ENCODE measurements around the gene SNRPD2. TPM values are rescaled to one million over a fixed set of nuclear protein-coding genes. Genes with fewer than 3 reads are reported as not detected.
A peak's percentile ranks its signal among the peaks of the same experiment; 100 is the strongest.
"Not testable (repeated sequence)": the region's sequence is repeated elsewhere in the genome, so short reads cannot be mapped to it uniquely, and the experiment has no call there.

The SNRPD2 gene
- total RNA-seq, 1 donor from 2014 or later: 507 TPM

- peaks cover 25% of the 10 kb centered on the region for H3K4me1 Mint-ChIP-seq
- peak overlapping the region; percentile 93 for H3K27ac Mint-ChIP-seq
- no peak for TF ChIP-seq CTCF (IDR thresholded peaks at IDR 0.05)
- DNase-seq (no peak), ATAC-seq (ENCODE audit: low read depth) (no peak)
- ChIA-PET CTCF (interaction anchor here (0.9 to 2.2 kb wide), 2 partner anchors 37 to 39 kb away, joined by 4 to 9 read pairs; partner anchors contain the start of genes QPCTL and SIX5), POLR2A (interaction anchor here (0.9 to 3.3 kb wide), 10 partner anchors 12 to 146 kb away, joined by 3 to 59 read pairs (median 8); partner anchors contain the start of genes OPA3, QPCTL, SIX5 and SNRPD2)
- intact Hi-C loops (cut with micrococcal nuclease): loop anchor here (1.0 to 2.0 kb wide), 6 partner anchors 13 to 157 kb away; partner anchors contain the start of genes DMWD, IRF2BP1 and QPCTL
- H3K36me3 Mint-ChIP-seq (ENCODE audit: low read depth): peaks cover 22% of the 10 kb centered on the region
- H3K9me3 Mint-ChIP-seq: no peaks in the 10 kb centered on the region
- peak overlapping the region; percentile 95 for H3K4me3 Mint-ChIP-seq
- H3K27me3 Mint-ChIP-seq: no peaks in the 10 kb centered on the region
Measured at GRCh38 chr19:45729800-45730290, 38.1 kb upstream of the SNRPD2 start.

DNA sequence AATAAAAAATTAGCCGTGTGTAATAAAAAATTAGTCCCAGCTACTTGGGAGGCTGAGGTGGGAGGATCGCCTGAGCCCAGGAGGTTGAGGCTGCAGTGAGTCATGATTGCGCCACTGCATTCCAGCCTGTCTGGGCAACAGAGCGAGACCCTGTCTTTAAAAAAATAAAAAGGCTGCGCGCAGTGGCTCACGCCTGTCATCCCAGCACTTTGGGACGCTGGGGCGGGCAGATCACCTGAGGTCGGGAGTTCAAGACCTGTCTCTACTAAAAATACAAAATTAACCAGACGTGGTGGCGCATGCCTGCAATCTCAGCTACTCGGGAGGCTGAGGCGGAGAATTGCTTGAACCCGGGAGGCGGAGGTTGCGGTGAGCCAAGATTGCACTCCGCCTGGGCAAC lies 36.9 kb upstream of the SNRPD2 start:
- H3K27me3 Mint-ChIP-seq; DNase-seq; ATAC-seq (ENCODE audit: low read depth); H3K4me3 Mint-ChIP-seq; CTCF ChIA-PET; intact Hi-C loops (cut with micrococcal nuclease); H3K9me3 Mint-ChIP-seq; H3K27ac Mint-ChIP-seq: not testable (repeated sequence)
- POLR2A ChIA-PET: interaction anchor here (3.3 kb wide), 1 partner anchor 11 kb away, joined by 59 read pairs; no protein-coding TSS in a partner anchor
- peaks cover 29% of the 10 kb centered on the region for H3K36me3 Mint-ChIP-seq (ENCODE audit: low read depth)
- H3K4me1 Mint-ChIP-seq: peaks cover 25% of the 10 kb centered on the region

- POLR2A ChIA-PET: interaction anchor here (0.8 to 1.0 kb wide), 2 partner anchors 11 to 13 kb away, joined by 5 read pairs; partner anchors contain the start of gene FBXO46
- DNase-seq; H3K9me3 Mint-ChIP-seq; H3K27ac Mint-ChIP-seq; H3K4me3 Mint-ChIP-seq; ATAC-seq (ENCODE audit: low read depth); CTCF ChIA-PET; intact Hi-C loops (cut with micrococcal nuclease); H3K27me3 Mint-ChIP-seq: not testable (repeated sequence)
- peaks cover 29% of the 10 kb centered on the region for H3K4me1 Mint-ChIP-seq
- H3K36me3 Mint-ChIP-seq (ENCODE audit: low read depth): peaks cover 52% of the 10 kb centered on the region
Measured at GRCh38 chr19:45720065-45720464, 28.3 kb upstream of the SNRPD2 start.

DNA sequence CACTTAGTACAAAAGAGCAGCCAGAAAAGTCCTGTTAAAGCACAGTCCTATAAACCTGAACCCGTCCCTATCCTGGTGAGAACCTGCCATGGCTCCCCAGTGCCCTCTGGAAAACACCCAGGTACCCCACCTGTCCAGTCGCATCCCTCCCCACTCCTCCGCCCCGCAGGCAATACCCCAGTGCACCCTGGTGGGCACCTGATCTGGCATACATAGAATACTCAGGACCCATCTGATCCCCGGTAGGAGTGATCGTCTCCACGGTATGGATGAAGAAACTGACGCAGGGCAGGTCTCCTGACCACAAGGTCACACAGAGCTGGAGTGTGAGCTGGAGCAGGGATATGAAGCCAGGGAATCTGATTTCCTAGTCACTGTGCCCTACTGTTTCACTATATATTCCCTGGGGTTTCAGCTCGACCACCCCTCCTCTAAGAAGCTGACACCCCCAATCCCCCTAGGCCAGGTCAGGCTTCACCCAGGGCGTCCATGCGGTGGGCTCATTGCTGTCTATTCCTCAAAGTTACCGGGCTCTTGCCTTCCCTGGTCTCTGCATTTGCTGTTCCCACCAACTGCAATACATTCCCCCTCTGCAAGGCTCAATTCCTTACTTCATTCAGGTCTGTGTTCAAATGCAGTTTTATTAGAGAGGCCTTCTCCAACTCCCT lies 26.4 kb upstream of the SNRPD2 start:
- no peak for ATAC-seq (ENCODE audit: low read depth)
- no peaks in the 10 kb centered on the region for H3K9me3 Mint-ChIP-seq
- peaks cover 41% of the 10 kb centered on the region for H3K36me3 Mint-ChIP-seq (ENCODE audit: low read depth)
- H3K4me1 Mint-ChIP-seq: peaks cover 35% of the 10 kb centered on the region
- DNase-seq: no peak
- peak overlapping the region; percentile 92 for H3K27ac Mint-ChIP-seq
- H3K27me3 Mint-ChIP-seq: no peaks in the 10 kb centered on the region
- intact Hi-C loops (cut with micrococcal nuclease): loop anchor here (1.0 kb wide), 6 partner anchors 11 to 134 kb away; partner anchors contain the start of genes FBXO46, OPA3, QPCTL and SIX5
- TF ChIP-seq CTCF (IDR thresholded peaks at IDR 0.05): no peak
- POLR2A ChIA-PET: interaction anchor here (0.6 to 7.1 kb wide), 22 partner anchors 9 to 882 kb away, joined by 3 to 123 read pairs (median 5); partner anchors contain the start of genes CALM3, DMPK, DMWD and FBXO46
- peak overlapping the region; percentile 96 for H3K4me3 Mint-ChIP-seq
- CTCF ChIA-PET: interaction anchor here (1.0 to 1.5 kb wide), 3 partner anchors 13 to 77 kb away, joined by 3 to 9 read pairs (median 5); partner anchors contain the start of gene QPCTL

DNA sequence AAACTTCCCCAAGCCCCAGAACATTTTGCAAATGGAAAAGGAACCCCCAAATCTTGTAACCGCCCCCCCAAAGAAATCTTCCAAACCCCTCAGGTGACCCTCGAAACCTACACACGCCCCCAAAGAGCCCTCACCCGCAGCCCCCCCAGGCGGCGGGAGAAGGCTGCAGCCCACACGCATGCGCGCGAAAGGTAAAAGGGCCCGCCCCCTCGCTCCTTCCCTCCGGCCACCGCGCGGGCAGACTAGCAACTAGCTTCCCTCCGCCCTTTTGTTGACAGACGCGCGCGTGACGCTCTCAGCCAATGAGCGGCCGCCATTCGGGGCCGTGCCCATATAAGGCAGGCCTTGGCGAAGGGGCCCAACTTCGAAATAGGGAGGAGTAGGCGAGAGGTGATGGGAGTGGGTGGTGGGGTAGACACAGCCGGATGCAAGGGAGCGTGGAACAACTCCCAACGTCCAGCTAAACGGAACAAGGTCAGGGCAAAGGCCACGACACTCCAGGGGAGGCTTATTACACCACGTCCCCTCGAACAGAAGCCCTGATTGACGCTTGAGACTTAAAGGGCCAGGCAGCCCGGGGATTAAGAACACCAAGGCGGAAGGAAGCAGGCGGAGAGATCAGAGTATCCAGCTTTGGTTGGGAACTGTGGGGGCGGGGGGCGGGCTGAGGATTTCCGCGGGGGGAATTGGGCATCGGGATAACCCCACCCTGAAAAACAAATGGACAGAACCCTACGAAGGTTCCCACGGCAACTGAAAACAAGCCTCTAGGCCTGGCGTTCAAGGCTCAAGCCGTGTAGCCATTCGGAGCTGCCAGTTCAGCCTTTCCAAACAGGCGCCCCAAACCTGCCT lies 25.6 kb upstream of the SNRPD2 start:
- Mint-ChIP-seq H3K27me3 (no peaks in the 10 kb centered on the region), H3K9me3 (no peaks in the 10 kb centered on the region), H3K36me3 (ENCODE audit: low read depth) (peaks cover 39% of the 10 kb centered on the region), H3K4me1 (peaks cover 35% of the 10 kb centered on the region), H3K27ac (peak overlapping the region; percentile 92), H3K4me3 (peak overlapping the region; percentile 96)
- peak; percentile 95 for ATAC-seq (ENCODE audit: low read depth)
- TF ChIP-seq CTCF (IDR thresholded peaks at IDR 0.05): no peak
- ChIA-PET CTCF (interaction anchor here (0.6 to 1.5 kb wide), 5 partner anchors 10 to 76 kb away, joined by 3 to 9 read pairs (median 4); partner anchors contain the start of genes QPCTL and SIX5), POLR2A (interaction anchor here (0.6 to 7.1 kb wide), 36 partner anchors 7 to 901 kb away, joined by 3 to 123 read pairs (median 4); partner anchors contain the start of genes CALM3, DMPK, DMWD and FBXO46)
- peak; percentile 92 for DNase-seq
- intact Hi-C loops (cut with micrococcal nuclease): loop anchor here (1.0 kb wide), 6 partner anchors 10 to 133 kb away; partner anchors contain the start of genes FBXO46, OPA3, QPCTL and SIX5

Measured in activated B cell treated with CpG ODN at 0.5 μM for 24 hours (primary cell).